ENCODE results near the gene SLC22A31.
"Not testable (repeated sequence)": the region's sequence is repeated elsewhere in the genome, so short reads cannot be mapped to it uniquely, and the experiment has no call there.

The SLC22A31 gene

GRCh38 chr16:89200124-89200849 lies at the start of gene SLC22A31:
Gene SLC22A31, minus strand, starts transcription at chr16:89200537. Its CDS starts 36 bp downstream, at chr16:89200501.
- no peak for DNase-seq (ENCODE audit: low read depth)

GRCh38 chr16:89248196-89248982 lies 48.1 kb upstream of the SLC22A31 start:
- DNase-seq (ENCODE audit: low read depth), result no peak

GRCh38 chr16:89247734-89248075 lies 47.4 kb upstream of the SLC22A31 start:
- not testable (repeated sequence) for DNase-seq (ENCODE audit: low read depth)

- DNase-seq (ENCODE audit: low read depth), result peak; percentile 95
These were observed 46.8 kb upstream of the SLC22A31 start for GRCh38 chr16:89246903-89247733.

- DNase-seq (ENCODE audit: low read depth), result no peak
These were observed 46.1 kb upstream of the SLC22A31 start for GRCh38 chr16:89246383-89246902.

GRCh38 chr16:89244754-89245153 lies 44.4 kb upstream of the SLC22A31 start:
- DNase-seq (ENCODE audit: low read depth), result no peak

- not testable (repeated sequence) for DNase-seq (ENCODE audit: low read depth)
These were observed 43.9 kb upstream of the SLC22A31 start for GRCh38 chr16:89244264-89244663.

- DNase-seq (ENCODE audit: low read depth), result no peak
These were observed 43.3 kb upstream of the SLC22A31 start for GRCh38 chr16:89243664-89244063.

GRCh38 chr16:89242795-89243200 lies 42.5 kb upstream of the SLC22A31 start:
- no peak for DNase-seq (ENCODE audit: low read depth)

- peak; percentile 61 for DNase-seq (ENCODE audit: low read depth)
These were observed 41.1 kb upstream of the SLC22A31 start for GRCh38 chr16:89241187-89242007.

- DNase-seq (ENCODE audit: low read depth), result no peak
These were observed 37.4 kb upstream of the SLC22A31 start for GRCh38 chr16:89237733-89238132.

GRCh38 chr16:89233678-89234490 lies 33.5 kb upstream of the SLC22A31 start:
- no peak for DNase-seq (ENCODE audit: low read depth)

GRCh38 chr16:89232107-89232506 lies 31.8 kb upstream of the SLC22A31 start:
- no peak for DNase-seq (ENCODE audit: low read depth)

GRCh38 chr16:89230255-89230654 lies 29.9 kb upstream of the SLC22A31 start:
- DNase-seq (ENCODE audit: low read depth), result no peak

- no peak for DNase-seq (ENCODE audit: low read depth)
These were observed 24.3 kb upstream of the SLC22A31 start for GRCh38 chr16:89224665-89225064.

- no peak for DNase-seq (ENCODE audit: low read depth)
These were observed 22.6 kb upstream of the SLC22A31 start for GRCh38 chr16:89222931-89223330.

GRCh38 chr16:89221604-89222003 lies 21.3 kb upstream of the SLC22A31 start:
- DNase-seq (ENCODE audit: low read depth), result no peak

GRCh38 chr16:89219365-89219764 lies 19.0 kb upstream of the SLC22A31 start:
- no peak for DNase-seq (ENCODE audit: low read depth)

GRCh38 chr16:89217388-89218191 lies 17.3 kb upstream of the SLC22A31 start, which contains the start of gene ZNF778:
Gene ZNF778, plus strand, starts transcription at chr16:89217703. Its CDS starts 3,425 bp downstream, at chr16:89221128.
- peak; percentile 64 for DNase-seq (ENCODE audit: low read depth)

- no peak for DNase-seq (ENCODE audit: low read depth)
These were observed 16.7 kb upstream of the SLC22A31 start for GRCh38 chr16:89217138-89217387.
